ENCODE measurements around the gene PNMA8C.

DNA sequence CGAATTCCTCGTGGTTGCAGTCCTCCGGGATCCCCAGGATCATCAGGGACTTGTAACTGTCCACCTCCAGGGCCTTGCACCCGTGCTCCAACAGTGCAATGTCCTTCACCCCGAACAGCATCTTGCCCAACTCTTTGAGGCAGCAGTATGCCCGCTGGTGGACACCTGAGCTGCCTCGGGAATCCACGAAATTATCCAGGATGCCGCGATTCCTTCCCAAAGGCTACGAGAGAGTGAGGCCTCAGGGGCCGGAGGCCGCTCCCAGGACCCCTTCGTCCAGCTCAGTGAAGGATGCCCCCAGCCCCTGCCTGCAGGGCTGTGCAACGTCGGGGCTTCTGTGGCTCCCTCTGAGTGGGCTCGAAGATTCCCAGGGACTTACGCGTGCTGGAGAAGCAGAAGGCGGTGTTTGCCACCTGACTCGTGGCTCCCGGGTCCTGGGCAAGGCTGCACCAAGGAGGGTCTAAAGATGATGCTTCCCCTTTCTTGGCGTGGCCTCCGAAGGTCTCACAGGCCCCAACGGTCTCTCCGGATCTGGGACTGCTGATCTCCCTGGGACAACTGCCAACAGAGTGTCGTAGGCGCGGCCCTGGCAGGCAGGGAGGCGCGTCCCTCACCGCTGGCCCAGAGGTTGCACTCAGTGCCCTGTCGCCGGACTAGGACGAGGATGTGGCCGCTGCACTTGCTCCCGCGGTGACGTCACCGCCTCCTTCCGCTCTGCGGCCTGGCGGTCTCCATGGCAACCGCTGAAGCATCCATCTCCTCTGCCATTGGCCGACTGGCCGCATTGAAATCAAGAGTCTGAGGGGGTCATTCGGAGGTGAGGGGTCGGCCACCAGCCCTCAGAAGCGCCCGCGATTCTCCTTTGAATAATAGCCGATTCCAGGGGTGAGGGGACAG, at the start of gene PNMA8C:
- TF ChIP-seq, protein P1, sequence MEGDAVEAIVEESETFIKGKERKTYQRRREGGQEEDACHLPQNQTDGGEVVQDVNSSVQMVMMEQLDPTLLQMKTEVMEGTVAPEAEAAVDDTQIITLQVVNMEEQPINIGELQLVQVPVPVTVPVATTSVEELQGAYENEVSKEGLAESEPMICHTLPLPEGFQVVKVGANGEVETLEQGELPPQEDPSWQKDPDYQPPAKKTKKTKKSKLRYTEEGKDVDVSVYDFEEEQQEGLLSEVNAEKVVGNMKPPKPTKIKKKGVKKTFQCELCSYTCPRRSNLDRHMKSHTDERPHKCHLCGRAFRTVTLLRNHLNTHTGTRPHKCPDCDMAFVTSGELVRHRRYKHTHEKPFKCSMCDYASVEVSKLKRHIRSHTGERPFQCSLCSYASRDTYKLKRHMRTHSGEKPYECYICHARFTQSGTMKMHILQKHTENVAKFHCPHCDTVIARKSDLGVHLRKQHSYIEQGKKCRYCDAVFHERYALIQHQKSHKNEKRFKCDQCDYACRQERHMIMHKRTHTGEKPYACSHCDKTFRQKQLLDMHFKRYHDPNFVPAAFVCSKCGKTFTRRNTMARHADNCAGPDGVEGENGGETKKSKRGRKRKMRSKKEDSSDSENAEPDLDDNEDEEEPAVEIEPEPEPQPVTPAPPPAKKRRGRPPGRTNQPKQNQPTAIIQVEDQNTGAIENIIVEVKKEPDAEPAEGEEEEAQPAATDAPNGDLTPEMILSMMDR (conservative IDR thresholded peaks at IDR 0.05; ENCODE audit: low read depth, low read length): no peak
- no peak for TF ChIP-seq EZH2 (IDR thresholded peaks at IDR 0.05; ENCODE audit: low read length, unreplicated experiment)
- no peak for TF ChIP-seq EZH2phosphoT487 (IDR thresholded peaks at IDR 0.05; ENCODE audit: borderline replicate concordance, low read length)

Measured in PC-3 (cell line).